ENCODE measurements around the gene MATN3.

- TF ChIP-seq CTCF (IDR thresholded peaks at IDR 0.05) (no peak), POLR2A (IDR thresholded peaks at IDR 0.05) (no peak)
Observed at GRCh38 chr2:20034821-20035220, 22.4 kb upstream of the MATN3 start.

All from heart left ventricle (tissue), 13 donors.